GM21360 (cell line): ENCODE results near the gene NUTM2E.
"Not testable (repeated sequence)": the region's sequence is repeated elsewhere in the genome, so short reads cannot be mapped to it uniquely, and the experiment has no call there.

Experiments used
- ATAC-seq: cut with Tn5 transposase; IDR thresholded peaks from one replicate; pipeline ENCODE4 v1.9.1; 2021; ENCODE audit warnings: mild to moderate bottlenecking, moderate library complexity; ENCODE audit not compliant: unreplicated experiment

Gene NUTM2E

GRCh38 chr10:79826496-79827215 lies at the start of gene NUTM2E:
TSS of gene NUTM2E (plus strand) at chr10:79826739. CDS start at chr10:79841741, 15,002 bp downstream.
- peak; percentile 91 for ATAC-seq

- ATAC-seq: not testable (repeated sequence)
Observed at GRCh38 chr10:79777997-79778396, 48.5 kb upstream of the NUTM2E start.

GRCh38 chr10:79779310-79779938 lies 47.1 kb upstream of the NUTM2E start:
- ATAC-seq: peak; percentile 92

- ATAC-seq: not testable (repeated sequence)
Observed at GRCh38 chr10:79779992-79780391, 46.5 kb upstream of the NUTM2E start.

GRCh38 chr10:79781584-79781983 lies 45.0 kb upstream of the NUTM2E start:
- ATAC-seq: not testable (repeated sequence)

- not testable (repeated sequence) for ATAC-seq
Observed at GRCh38 chr10:79787455-79787952, 39.0 kb upstream of the NUTM2E start.

- not testable (repeated sequence) for ATAC-seq
Observed at GRCh38 chr10:79789351-79789750, 37.2 kb upstream of the NUTM2E start.

GRCh38 chr10:79791906-79792517 lies 34.5 kb upstream of the NUTM2E start:
- not testable (repeated sequence) for ATAC-seq

GRCh38 chr10:79799337-79799736 lies 27.2 kb upstream of the NUTM2E start:
- ATAC-seq: peak; percentile 77

- not testable (repeated sequence) for ATAC-seq
Observed at GRCh38 chr10:79805857-79806256, 20.7 kb upstream of the NUTM2E start.

GRCh38 chr10:79811895-79812294 lies 14.6 kb upstream of the NUTM2E start:
- ATAC-seq: not testable (repeated sequence)

- not testable (repeated sequence) for ATAC-seq
Observed at GRCh38 chr10:79816290-79816689, 10.2 kb upstream of the NUTM2E start.

- not testable (repeated sequence) for ATAC-seq
Observed at GRCh38 chr10:79823387-79823786, 3.2 kb upstream of the NUTM2E start.

- ATAC-seq: peak; percentile 21
Observed at GRCh38 chr10:79825587-79826011, 940 bp upstream of the NUTM2E start.

- not testable (repeated sequence) for ATAC-seq
Observed at GRCh38 chr10:79826131-79826495, 426 bp upstream of the NUTM2E start.

- ATAC-seq: not testable (repeated sequence)
Observed at GRCh38 chr10:79833833-79834232, 7.3 kb downstream of the NUTM2E start.

GRCh38 chr10:79835891-79836290 lies 9.4 kb downstream of the NUTM2E start:
- not testable (repeated sequence) for ATAC-seq

GRCh38 chr10:79836891-79837290 lies 10.4 kb downstream of the NUTM2E start:
- not testable (repeated sequence) for ATAC-seq

GRCh38 chr10:79838441-79838840 lies 11.9 kb downstream of the NUTM2E start:
- ATAC-seq: not testable (repeated sequence)

- ATAC-seq: not testable (repeated sequence)
Observed at GRCh38 chr10:79853191-79853854, 26.8 kb downstream of the NUTM2E start.

- not testable (repeated sequence) for ATAC-seq
Observed at GRCh38 chr10:79862269-79862668, 35.7 kb downstream of the NUTM2E start.
